Lung (tissue), 12 donors: ENCODE data around the gene LDLRAP1. TPM values are rescaled to one million over a fixed set of nuclear protein-coding genes. Genes with fewer than 3 reads are reported as not detected.

Source experiments
- ATAC-seq: fragments of 200-7000 bp; cut with Tn5 transposase; one replicate; pipeline ENCODE4 v1.9.1; 2020; ENCODE audit warnings: moderate number of reproducible peaks; ENCODE audit not compliant: insufficient read depth, low FRiP score
- DNase-seq, 3 donors: peaks; one replicate each; pipeline ENCODE4 v3.0.0-alpha.2; 2013 to 2017
- H3K27ac ChIP-seq, 2 donors: one replicate each; pipeline ENCODE4 v1.5.1; 2013; ENCODE audit warnings: mild to moderate bottlenecking in 2 of 2, moderate library complexity in 2 of 2, control low read depth in 1 of 2, inconsistent platforms in 1 of 2, low read depth in 1 of 2, low read length in 1 of 2
- H3K27me3 ChIP-seq, 3 donors: one replicate each; pipeline ENCODE4 v1.5.1; 2013; ENCODE audit warnings: low read length in 2 of 3; ENCODE audit not compliant: control insufficient read depth in 3 of 3, insufficient read depth in 3 of 3
- H3K36me3 ChIP-seq, 4 donors: one replicate each; pipeline ENCODE4 v1.5.1; 2013; ENCODE audit warnings: low read length in 4 of 4, mild to moderate bottlenecking in 1 of 4, moderate library complexity in 1 of 4; ENCODE audit not compliant: control insufficient read depth in 4 of 4, insufficient read depth in 4 of 4
- H3K4me1 ChIP-seq, 5 donors: one replicate each; pipeline ENCODE4 v1.5.1; 2013; ENCODE audit warnings: low read length in 5 of 5, mild to moderate bottlenecking in 2 of 5, moderate library complexity in 1 of 5; ENCODE audit not compliant: control insufficient read depth in 5 of 5, insufficient read depth in 5 of 5
- H3K4me3 ChIP-seq: one replicate; pipeline ENCODE4 v1.5.1; 2013; ENCODE audit warnings: mild to moderate bottlenecking, control low read depth, moderate library complexity
- H3K9ac ChIP-seq, 2 donors: one replicate each; pipeline ENCODE4 v1.5.1; 2013; ENCODE audit warnings: low read length in 2 of 2, control low read depth in 1 of 2; ENCODE audit not compliant: insufficient read depth in 1 of 2
- H3K9me3 ChIP-seq, 4 donors: one replicate each; pipeline ENCODE4 v1.5.1; 2013; ENCODE audit warnings: low read length in 3 of 4, mild to moderate bottlenecking in 1 of 4, moderate library complexity in 1 of 4; ENCODE audit not compliant: control insufficient read depth in 4 of 4, insufficient read depth in 3 of 4
- WGBS, 2 donors: extraction: QIAGEN DNeasy Blood & Tissue Kit; methylation state at CpG; one replicate each; pipeline ENCODE4 v1.1.7; 2013; 5-methylcytosine and 5-hydroxymethylcytosine counted together
- polyA plus RNA-seq, 2 donors: library from polyadenylated mRNA; stranded (reverse); fragments of 200-250 nt; gene quantifications; one replicate each; pipeline ENCODE4 v1.2.1, GENCODE V29; 2013
- total RNA-seq, 2 donors: library from RNA; depleted of rRNA in 1 of 2; stranded (reverse); fragments of >200 nt in 1 of 2; gene quantifications; one replicate each; pipeline ENCODE4 v1.2.1, GENCODE V29; 2014 to 2021
- TF ChIP-seq, protein P1 (sequence below): IDR thresholded peaks from 2 replicates; pipeline ENCODE4 v1.5.1; 2012; ENCODE audit warnings: mild to moderate bottlenecking; ENCODE audit errors: control extremely low read depth, extremely low read depth
- donor health status: control.
- donor health status: control.
- donor health status: Bipolar disorder and iron deficiency.
- donor health status: healthy.
- donor health status: DM: yes; HTN: yes; CAD: no.

LDLRAP1 gene
- total and polyA plus RNA-seq, 4 donors = 15.2 to 23.4 (median 18.3) TPM

DNA sequence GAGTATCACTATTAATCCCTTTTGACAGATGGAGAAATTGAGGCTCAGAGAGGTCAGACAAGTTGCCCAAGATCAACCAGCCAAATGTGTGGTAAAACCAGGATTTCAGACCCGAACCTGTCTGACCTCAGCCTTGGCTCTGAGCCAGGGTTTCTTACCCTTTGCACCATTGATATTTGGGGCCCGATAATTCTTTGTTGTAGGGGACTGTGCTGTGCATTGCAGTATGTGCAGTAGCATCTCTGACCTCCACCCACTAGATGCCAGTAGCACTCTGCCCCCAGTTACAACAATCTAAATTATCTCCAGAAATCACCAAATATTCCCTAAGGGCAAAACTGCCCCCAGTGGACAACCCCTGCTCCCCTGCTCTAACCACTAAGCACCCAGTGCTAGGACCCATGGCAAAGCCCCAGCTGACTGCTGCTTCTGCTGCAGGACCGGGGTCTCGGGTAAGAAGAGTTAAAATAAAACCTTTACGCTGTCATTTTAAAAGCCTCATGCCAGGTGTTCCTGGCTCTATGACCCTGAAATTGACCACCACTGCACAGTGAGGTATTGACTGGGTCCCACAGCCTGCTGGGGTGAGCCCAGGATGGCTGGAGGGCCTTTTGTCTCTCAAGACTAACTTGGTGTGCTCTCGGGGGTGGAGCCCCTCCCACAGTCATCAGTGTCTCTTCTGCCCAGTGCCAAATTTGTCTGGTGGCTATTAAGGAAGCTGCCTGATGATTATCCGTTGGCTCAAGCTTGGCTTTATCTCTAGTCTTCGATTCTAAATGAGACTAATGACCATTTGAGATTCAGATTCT is 67.6 kb downstream of the LDLRAP1 start:
- H3K27me3 ChIP-seq = peaks cover 0 to 13% (median 3%) of the 10 kb centered on the region in 3 donors
- ATAC-seq (no peak), DNase-seq (peak in 1 of 3 donors; percentile 14)
- TF ChIP-seq, protein P1, sequence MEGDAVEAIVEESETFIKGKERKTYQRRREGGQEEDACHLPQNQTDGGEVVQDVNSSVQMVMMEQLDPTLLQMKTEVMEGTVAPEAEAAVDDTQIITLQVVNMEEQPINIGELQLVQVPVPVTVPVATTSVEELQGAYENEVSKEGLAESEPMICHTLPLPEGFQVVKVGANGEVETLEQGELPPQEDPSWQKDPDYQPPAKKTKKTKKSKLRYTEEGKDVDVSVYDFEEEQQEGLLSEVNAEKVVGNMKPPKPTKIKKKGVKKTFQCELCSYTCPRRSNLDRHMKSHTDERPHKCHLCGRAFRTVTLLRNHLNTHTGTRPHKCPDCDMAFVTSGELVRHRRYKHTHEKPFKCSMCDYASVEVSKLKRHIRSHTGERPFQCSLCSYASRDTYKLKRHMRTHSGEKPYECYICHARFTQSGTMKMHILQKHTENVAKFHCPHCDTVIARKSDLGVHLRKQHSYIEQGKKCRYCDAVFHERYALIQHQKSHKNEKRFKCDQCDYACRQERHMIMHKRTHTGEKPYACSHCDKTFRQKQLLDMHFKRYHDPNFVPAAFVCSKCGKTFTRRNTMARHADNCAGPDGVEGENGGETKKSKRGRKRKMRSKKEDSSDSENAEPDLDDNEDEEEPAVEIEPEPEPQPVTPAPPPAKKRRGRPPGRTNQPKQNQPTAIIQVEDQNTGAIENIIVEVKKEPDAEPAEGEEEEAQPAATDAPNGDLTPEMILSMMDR = no peak
- 56 to 64% methylated on average over 8 of the region's 8 CpGs for WGBS, 2 donors
- no peak overlapping the region for H3K9ac ChIP-seq
- no peaks in the 10 kb centered on the region for H3K36me3 ChIP-seq
- no peaks in the 10 kb centered on the region for H3K9me3 ChIP-seq
- H3K4me1 ChIP-seq = peaks cover 0 to 18% (median 2%) of the 10 kb centered on the region in 5 donors
- no peak overlapping the region for H3K4me3 ChIP-seq
- H3K27ac ChIP-seq = no peak overlapping the region

GRCh38 chr1:25611843-25612242 is 68.4 kb downstream of the LDLRAP1 start:
- Histone ChIP-seq H3K4me3 (no peak overlapping the region), H3K27ac (no peak overlapping the region), H3K9ac (no peak overlapping the region), H3K9me3 (no peaks in the 10 kb centered on the region), H3K4me1 (peaks cover 0 to 18% (median 2%) of the 10 kb centered on the region in 5 donors), H3K27me3 (peaks cover 0 to 13% (median 3%) of the 10 kb centered on the region in 3 donors), H3K36me3 (no peaks in the 10 kb centered on the region)
- DNase-seq = no peak
- ATAC-seq = no peak
- TF ChIP-seq, protein P1 = no peak
- 94 to 96% methylated on average over 1 of the region's 1 CpG for WGBS, 2 donors

DNA sequence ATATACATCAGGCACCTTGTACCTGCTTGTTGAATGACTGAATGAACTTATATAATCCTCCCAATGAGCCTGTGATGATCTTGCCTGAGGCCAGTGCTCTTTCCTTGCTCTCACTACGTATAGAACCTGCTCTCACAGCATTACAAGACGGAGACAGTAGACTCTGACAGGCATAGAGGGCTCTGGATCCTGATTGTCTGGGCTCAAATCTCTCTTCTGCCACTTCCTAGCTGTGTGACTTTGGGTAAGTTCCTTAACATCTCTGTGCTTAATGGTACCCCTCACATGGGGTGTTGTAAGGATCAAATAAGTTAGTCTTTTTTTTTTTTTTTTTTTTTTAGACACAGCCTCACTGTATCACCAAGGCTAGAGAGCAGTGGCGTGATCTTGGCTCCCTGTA is 69.0 kb downstream of the LDLRAP1 start:
- Histone ChIP-seq H3K27me3 (peaks cover 0 to 13% (median 3%) of the 10 kb centered on the region in 3 donors), H3K4me1 (peaks cover 0 to 20% (median 2%) of the 10 kb centered on the region in 5 donors), H3K27ac (no peak overlapping the region), H3K4me3 (no peak overlapping the region), H3K36me3 (no peaks in the 10 kb centered on the region), H3K9me3 (no peaks in the 10 kb centered on the region), H3K9ac (no peak overlapping the region)
- TF ChIP-seq, protein P1 = no peak
- ATAC-seq (no peak), DNase-seq (no peak)
- 79 to 94% methylated on average over 3 of the region's 3 CpGs for WGBS, 2 donors
